Naive thymus-derived CD8-positive, alpha-beta T cell (primary cell): ENCODE measurements around the gene PSMB4. TPM values are rescaled to one million over a fixed set of nuclear protein-coding genes. Genes with fewer than 3 reads are reported as not detected.
"Not testable (repeated sequence)": the region's sequence is repeated elsewhere in the genome, so short reads cannot be mapped to it uniquely, and the experiment has no call there.

Experiments
- ATAC-seq, 2 donors: fragments of 150-1000 bp; cut with Tn5 transposase in 1 of 2; sonication (Bioruptor Pico), chemical (Tn5 transposase) in 1 of 2; 1 replicate in 1 of 2; 2 replicates in 1 of 2; pipeline ENCODE4 v1.10.0; 2021; ENCODE audit warnings: mild to moderate bottlenecking in 2 of 2, moderate library complexity in 2 of 2
- POLR2A ChIA-PET: fragments of 350-600 bp; sonication (Branson Sonifier 250); formaldehyde crosslinking; loops from one replicate; lab custom pipeline; 2021; ENCODE audit warnings: antibody characterized with exemption; lab: Charles Lee
- DNase-seq, 10 donors: peaks; one replicate each; pipeline versions ENCODE4 v3.0.0 to v3.0.0-alpha.2; 2020 to 2022
- H3K27ac Mint-ChIP-seq, 10 donors: one replicate each; pipeline ENCODE4 v1.8.0; 2020 to 2022; ENCODE audit warnings: mild to moderate bottlenecking in 10 of 10, mixed read lengths in 10 of 10, moderate library complexity in 4 of 10, inconsistent platforms in 1 of 10
- H3K27me3 Mint-ChIP-seq, 5 donors: one replicate each; pipeline ENCODE4 v1.8.0; 2021 to 2022; ENCODE audit warnings: mixed read lengths in 5 of 5
- H3K36me3 Mint-ChIP-seq, 3 donors: one replicate each; pipeline ENCODE4 v1.8.0; 2020 to 2022; ENCODE audit warnings: mixed read lengths in 3 of 3, mild to moderate bottlenecking in 2 of 3, inconsistent platforms in 1 of 3
- H3K4me1 Mint-ChIP-seq, 4 donors: one replicate each; pipeline ENCODE4 v1.8.0; 2021 to 2022; ENCODE audit warnings: mixed read lengths in 4 of 4
- H3K4me3 Mint-ChIP-seq, 10 donors: one replicate each; pipeline ENCODE4 v1.8.0; 2020 to 2022; ENCODE audit warnings: mild to moderate bottlenecking in 10 of 10, mixed read lengths in 10 of 10, moderate library complexity in 6 of 10, inconsistent platforms in 1 of 10
- H3K9me3 Mint-ChIP-seq, 9 donors: one replicate each; pipeline ENCODE4 v1.8.0; 2020 to 2022; ENCODE audit warnings: mixed read lengths in 9 of 9, mild to moderate bottlenecking in 3 of 9, inconsistent platforms in 1 of 9, moderate library complexity in 1 of 9
- polyA plus RNA-seq, 3 donors: library from polyadenylated mRNA; unstranded; fragments of 300-500 nt; fragmentation: Illumina TruSeq; gene quantifications; one replicate each; pipeline ENCODE4 v1.2.3, GENCODE V29; 2021
- total RNA-seq, 8 experiments: library from RNA in 2 of 8; stranded (reverse) in 2 of 8; gene quantifications; one replicate each; pipeline ENCODE4 v1.2.3 and lab custom pipeline; 2021 to 2026

Gene PSMB4
- total and polyA plus RNA-seq, 5 experiments from 2014 or later, result 47.4 to 230 (median 57.5) TPM

GRCh38 chr1:151419819-151420218 lies 20.4 kb downstream of the PSMB4 start:
- ATAC-seq (no peak), DNase-seq (no peak)
- H3K27ac Mint-ChIP-seq, result peak overlapping the region in 2 of 10 donors; percentile 16 to 41
- POLR2A ChIA-PET, result interaction anchor here (1.4 kb wide), 1 partner anchor 8 kb away, joined by 3 read pairs; no protein-coding TSS in a partner anchor
- no peak overlapping the region for H3K4me3 Mint-ChIP-seq
- H3K36me3 Mint-ChIP-seq, result peaks cover 4 to 90% (median 13%) of the 10 kb centered on the region in 3 donors
- peaks cover 0 to 1% (median 0%) of the 10 kb centered on the region in 4 donors for H3K4me1 Mint-ChIP-seq
- no peaks in the 10 kb centered on the region for H3K9me3 Mint-ChIP-seq
- H3K27me3 Mint-ChIP-seq, result no peaks in the 10 kb centered on the region

DNA sequence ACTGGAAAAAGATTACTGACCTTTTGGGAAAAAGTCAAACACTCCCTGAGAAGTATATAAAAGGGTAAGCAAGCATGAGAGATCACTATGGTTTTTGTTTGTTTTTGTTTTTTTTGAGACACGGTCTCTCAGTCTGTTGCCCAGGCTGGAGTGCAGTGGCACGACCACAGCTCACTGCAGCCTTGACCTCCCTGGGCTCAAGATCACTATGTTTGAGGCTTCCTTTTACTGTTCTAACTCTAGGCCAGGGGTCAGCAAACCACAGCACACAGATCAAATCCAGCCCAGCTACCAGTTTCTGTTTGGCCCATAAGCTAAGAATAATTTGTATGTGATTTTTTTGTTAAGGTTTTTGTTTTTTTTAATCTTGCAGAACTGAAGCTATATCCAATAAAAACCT lies 25.7 kb downstream of the PSMB4 start:
- Mint-ChIP-seq H3K36me3 (peaks cover 4 to 88% (median 20%) of the 10 kb centered on the region in 3 donors), H3K9me3 (no peaks in the 10 kb centered on the region), H3K4me3 (no peak overlapping the region), H3K27ac (peak overlapping the region in 7 of 10 donors; percentile 0 to 63 (median 25)), H3K4me1 (peaks cover 0 to 1% (median under 1%) of the 10 kb centered on the region in 4 donors), H3K27me3 (no peaks in the 10 kb centered on the region)
- DNase-seq, result no peak
- no peak for ATAC-seq
- POLR2A ChIA-PET, result no interaction called here

DNA sequence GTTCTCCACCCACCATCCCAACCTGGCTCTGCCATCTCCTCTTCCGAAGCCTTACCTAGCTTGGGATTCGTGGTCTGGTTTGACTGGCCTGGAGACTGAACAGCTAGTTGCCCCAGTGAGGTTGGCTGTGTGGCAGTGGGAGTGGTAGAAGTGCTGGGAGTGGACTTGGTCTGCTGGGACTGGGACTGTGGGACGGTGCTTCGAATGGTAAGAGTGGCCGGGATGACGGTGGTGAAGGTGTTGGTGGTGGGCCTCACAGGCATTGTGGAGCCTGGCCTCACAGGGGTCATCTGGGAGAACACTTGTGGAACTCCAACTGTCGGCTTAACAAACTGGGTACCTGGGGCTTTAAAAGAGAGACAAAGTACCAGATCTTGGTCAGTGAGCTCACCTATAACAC lies 28.7 kb downstream of the PSMB4 start:
- H3K27me3 Mint-ChIP-seq, result no peaks in the 10 kb centered on the region
- ATAC-seq, result no peak
- DNase-seq, result no peak
- peak overlapping the region in 5 of 10 donors; percentile 43 to 76 (median 57) for H3K27ac Mint-ChIP-seq
- H3K36me3 Mint-ChIP-seq, result peaks cover 4 to 72% (median 17%) of the 10 kb centered on the region in 3 donors
- POLR2A ChIA-PET, result interaction anchor here (0.8 kb wide), 1 partner anchor 9 kb away, joined by 3 read pairs; no protein-coding TSS in a partner anchor
- no peaks in the 10 kb centered on the region for H3K9me3 Mint-ChIP-seq
- H3K4me1 Mint-ChIP-seq, result peaks cover 0 to 7% (median 5%) of the 10 kb centered on the region in 4 donors
- H3K4me3 Mint-ChIP-seq, result no peak overlapping the region

DNA sequence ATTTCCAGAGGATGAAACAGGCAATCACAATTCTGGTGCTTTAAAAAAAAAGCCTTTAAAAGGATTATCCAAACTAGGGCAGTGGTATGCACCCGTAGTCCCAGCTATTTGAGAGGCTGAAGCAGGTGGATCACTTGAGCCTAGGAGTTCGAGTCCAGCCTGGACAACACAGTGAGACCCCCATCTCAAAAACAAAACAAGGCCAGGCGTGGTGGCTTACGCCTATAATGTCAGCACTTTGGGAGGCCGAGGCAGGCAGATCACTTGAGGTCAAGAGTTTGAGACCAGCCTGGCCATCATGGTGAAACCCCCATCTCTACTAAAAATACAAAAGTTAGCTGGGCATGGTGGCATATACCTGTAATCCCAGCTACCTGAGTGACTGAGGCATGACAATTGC lies 34.5 kb downstream of the PSMB4 start:
- ATAC-seq, H3K9me3 Mint-ChIP-seq, H3K27me3 Mint-ChIP-seq, DNase-seq, H3K4me3 Mint-ChIP-seq, POLR2A ChIA-PET: not testable (repeated sequence)
- H3K27ac Mint-ChIP-seq, result peak overlapping the region in 2 of 10 donors; percentile 7 to 60
- H3K4me1 Mint-ChIP-seq, result peaks cover 16 to 44% (median 31%) of the 10 kb centered on the region in 4 donors
- H3K36me3 Mint-ChIP-seq, result peaks cover 0 to 57% (median 0%) of the 10 kb centered on the region in 3 donors

DNA sequence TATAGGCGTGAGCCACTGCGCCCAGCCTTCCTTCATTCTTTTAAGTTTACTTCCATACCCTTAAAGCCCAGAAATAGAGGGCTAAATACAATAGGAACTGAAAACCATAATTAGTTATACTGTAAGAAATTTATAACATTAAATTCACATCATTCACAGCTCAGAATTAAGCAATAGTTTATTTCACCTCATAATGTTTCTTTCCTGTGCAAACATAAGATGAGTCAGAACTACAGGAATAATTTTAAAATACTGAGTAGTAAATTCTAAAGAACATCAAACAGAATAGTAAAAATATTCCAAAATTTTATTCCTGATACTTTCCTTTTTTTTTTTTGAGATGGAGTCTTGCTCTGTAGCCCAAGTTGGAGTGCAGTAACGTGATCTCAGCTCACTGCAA lies 35.8 kb downstream of the PSMB4 start:
- peak overlapping the region in 1 of 10 donors; percentile 18 for H3K4me3 Mint-ChIP-seq
- POLR2A ChIA-PET, result no interaction called here
- H3K27me3 Mint-ChIP-seq, result no peaks in the 10 kb centered on the region
- H3K36me3 Mint-ChIP-seq, result peaks cover 0 to 58% (median 0%) of the 10 kb centered on the region in 3 donors
- ATAC-seq (no peak), DNase-seq (no peak)
- H3K9me3 Mint-ChIP-seq, result no peaks in the 10 kb centered on the region
- H3K4me1 Mint-ChIP-seq, result peaks cover 16 to 51% (median 39%) of the 10 kb centered on the region in 4 donors
- no peak overlapping the region for H3K27ac Mint-ChIP-seq

GRCh38 chr1:151436985-151437384 lies 37.6 kb downstream of the PSMB4 start:
- Mint-ChIP-seq H3K9me3 (no peaks in the 10 kb centered on the region), H3K4me1 (peaks cover 18 to 59% (median 51%) of the 10 kb centered on the region in 4 donors), H3K27me3 (no peaks in the 10 kb centered on the region), H3K4me3 (peak overlapping the region in 2 of 10 donors; percentile 15 to 48), H3K27ac (peak overlapping the region in 5 of 10 donors; percentile 3 to 53 (median 33)), H3K36me3 (peaks cover 0 to 66% (median 10%) of the 10 kb centered on the region in 3 donors)
- no peak for ATAC-seq
- POLR2A ChIA-PET, result no interaction called here
- peak in 1 of 10 donors; percentile 6 for DNase-seq

GRCh38 chr1:151437396-151437795 lies 38.0 kb downstream of the PSMB4 start:
- POLR2A ChIA-PET, DNase-seq, H3K27me3 Mint-ChIP-seq, H3K4me3 Mint-ChIP-seq, H3K9me3 Mint-ChIP-seq, ATAC-seq: not testable (repeated sequence)
- Mint-ChIP-seq H3K4me1 (peaks cover 17 to 56% (median 51%) of the 10 kb centered on the region in 4 donors), H3K36me3 (peaks cover 0 to 65% (median 10%) of the 10 kb centered on the region in 3 donors), H3K27ac (peak overlapping the region in 3 of 10 donors; percentile 3 to 37 (median 28))

- H3K36me3 Mint-ChIP-seq, result peaks cover 0 to 30% (median 10%) of the 10 kb centered on the region in 3 donors
- DNase-seq, result peak; percentile 15 to 82 (median 67)
- H3K27ac Mint-ChIP-seq, result peak overlapping the region in 3 of 10 donors; percentile 15 to 56 (median 19)
- ATAC-seq, result peak; percentile 98
- H3K27me3 Mint-ChIP-seq, result no peaks in the 10 kb centered on the region
- POLR2A ChIA-PET, result interaction anchor here (1.0 kb wide), 1 partner anchor 67 kb away, joined by 4 read pairs; the partner anchor contains the start of gene CGN
- no peak overlapping the region for H3K4me3 Mint-ChIP-seq
- peaks cover 14 to 66% (median 50%) of the 10 kb centered on the region in 4 donors for H3K4me1 Mint-ChIP-seq
- H3K9me3 Mint-ChIP-seq, result no peaks in the 10 kb centered on the region
These were observed 44.7 kb downstream of the PSMB4 start for GRCh38 chr1:151443846-151444782.

GRCh38 chr1:151444783-151445177 lies 45.4 kb downstream of the PSMB4 start:
- Mint-ChIP-seq H3K36me3 (peaks cover 0 to 26% (median 10%) of the 10 kb centered on the region in 3 donors), H3K27me3 (no peaks in the 10 kb centered on the region), H3K9me3 (no peaks in the 10 kb centered on the region), H3K4me1 (peaks cover 12 to 64% (median 45%) of the 10 kb centered on the region in 4 donors), H3K27ac (peak overlapping the region in 8 of 10 donors; percentile 18 to 57 (median 51)), H3K4me3 (no peak overlapping the region)
- POLR2A ChIA-PET, result interaction anchor here (0.7 to 1.0 kb wide), 2 partner anchors 66 to 290 kb away, joined by 4 read pairs; partner anchors contain the start of gene CGN
- DNase-seq, result no peak
- ATAC-seq, result no peak

DNA sequence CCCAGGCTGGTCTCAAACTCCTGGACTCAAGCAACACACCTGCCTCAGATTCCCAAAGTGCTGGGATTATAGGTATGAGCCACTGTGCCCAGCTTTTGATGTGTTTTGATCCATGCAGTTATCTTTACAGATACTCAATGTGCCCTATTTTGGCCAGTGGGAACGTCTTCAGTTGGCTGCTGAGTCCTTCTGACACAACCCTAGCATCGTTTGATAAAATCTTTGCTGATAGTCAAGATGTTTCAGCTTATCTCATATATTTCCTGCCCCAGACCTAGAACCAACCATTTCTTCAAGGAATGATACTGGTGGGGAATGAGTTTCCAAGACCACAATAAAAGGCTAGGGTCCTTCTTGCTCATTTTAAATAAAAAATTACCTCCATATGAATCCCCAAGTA lies 48.3 kb downstream of the PSMB4 start:
- H3K4me1 Mint-ChIP-seq, result peaks cover 7 to 56% (median 39%) of the 10 kb centered on the region in 4 donors
- ATAC-seq (no peak), DNase-seq (no peak)
- H3K27ac Mint-ChIP-seq, result peak overlapping the region in 3 of 10 donors; percentile 8 to 58 (median 46)
- no peaks in the 10 kb centered on the region for H3K9me3 Mint-ChIP-seq
- POLR2A ChIA-PET, result interaction anchor here (0.7 to 1.3 kb wide), 3 partner anchors 8 to 93 kb away, joined by 3 to 6 read pairs (median 3); partner anchors contain the start of genes POGZ and TUFT1
- H3K4me3 Mint-ChIP-seq, result no peak overlapping the region
- peaks cover 0 to 18% (median 0%) of the 10 kb centered on the region in 3 donors for H3K36me3 Mint-ChIP-seq
- no peaks in the 10 kb centered on the region for H3K27me3 Mint-ChIP-seq
